Parathyroid adenoma (tissue), 2 donors: ENCODE measurements around the gene DIP2A.

Experiments used
- H2AFZ ChIP-seq: fragments of 300-600 bp; sonication (generic); one replicate; pipeline ENCODE4 v1.7.0; 2017; ENCODE audit warnings: antibody characterized with exemption, mild to moderate bottlenecking
- H3K27ac ChIP-seq: fragments of 300-600 bp; sonication (generic); one replicate; pipeline ENCODE4 v1.7.0; 2017
- H3K27me3 ChIP-seq: fragments of 300-600 bp; sonication (generic); one replicate; pipeline ENCODE4 v1.7.0; 2017; ENCODE audit warnings: low read length; ENCODE audit not compliant: control insufficient read depth, insufficient read depth
- H3K36me3 ChIP-seq: fragments of 300-600 bp; sonication (generic); one replicate; pipeline ENCODE4 v1.7.0; 2017; ENCODE audit warnings: low read length; ENCODE audit not compliant: control insufficient read depth, insufficient read depth
- H3K4me1 ChIP-seq: fragments of 300-600 bp; sonication (generic); one replicate; pipeline ENCODE4 v1.7.0; 2017; ENCODE audit warnings: control low read depth
- H3K4me2 ChIP-seq: fragments of 300-600 bp; sonication (generic); one replicate; pipeline ENCODE4 v1.7.0; 2017; ENCODE audit warnings: low read length
- H3K4me3 ChIP-seq: fragments of 300-600 bp; sonication (generic); one replicate; pipeline ENCODE4 v1.7.0; 2017; ENCODE audit warnings: low read depth, low read length
- H3K79me2 ChIP-seq: fragments of 300-600 bp; sonication (generic); one replicate; pipeline ENCODE4 v1.7.0; 2017; ENCODE audit warnings: control low read depth
- H3K9ac ChIP-seq: fragments of 300-600 bp; sonication (generic); one replicate; pipeline ENCODE4 v1.7.0; 2017; ENCODE audit warnings: mild to moderate bottlenecking
- H3K9me3 ChIP-seq: fragments of 300-600 bp; sonication (generic); one replicate; pipeline ENCODE4 v1.7.0; 2017; ENCODE audit warnings: low read length; ENCODE audit not compliant: control insufficient read depth
- TF ChIP-seq, protein P1 (sequence below): fragments of 300-600 bp; sonication (generic); IDR thresholded peaks from one replicate; pipeline ENCODE4 v1.7.0; 2017; ENCODE audit warnings: antibody characterized with exemption, mild to moderate bottlenecking
- donor health status: primary hyperparathyroidism.

DIP2A gene

DNA sequence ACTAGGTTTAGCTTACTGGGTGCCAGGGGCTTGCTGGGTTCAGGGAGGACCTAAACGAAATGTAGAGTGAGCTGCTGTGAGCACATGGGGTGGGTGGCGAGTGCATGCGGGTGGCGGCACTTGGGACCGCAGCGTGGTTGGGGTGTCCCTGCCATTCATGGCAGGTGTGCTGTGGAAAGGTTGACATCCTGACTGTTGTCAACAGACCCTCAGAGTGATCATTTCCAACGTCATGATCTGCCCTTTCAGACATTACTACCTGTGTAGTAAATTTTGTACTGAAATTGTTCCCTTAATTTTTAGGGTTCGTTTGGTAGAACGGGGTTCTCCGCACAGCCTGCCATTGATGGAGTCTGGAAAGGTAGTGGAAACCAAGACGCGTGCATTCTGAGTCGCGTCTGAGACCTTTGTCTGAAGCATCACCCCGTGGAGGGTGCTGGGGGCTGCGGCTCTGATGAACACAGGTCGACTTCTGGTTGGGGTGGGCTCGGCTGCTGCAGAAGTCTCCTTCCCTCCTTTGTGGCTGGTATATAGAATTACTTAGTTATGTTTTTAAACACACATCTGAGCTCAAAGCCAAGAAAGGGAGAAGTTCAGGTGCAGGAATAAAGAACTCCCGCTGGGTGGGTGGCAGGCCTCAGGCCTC, 102.9 kb downstream of the DIP2A start:
- Histone ChIP-seq H3K27me3 (no peaks in the 10 kb centered on the region), H3K79me2 (no peaks in the 10 kb centered on the region), H3K9me3 (no peaks in the 10 kb centered on the region), H3K4me2 (no peak overlapping the region), H2AFZ (no peak overlapping the region), H3K36me3 (no peaks in the 10 kb centered on the region), H3K4me1 (no peaks in the 10 kb centered on the region), H3K4me3 (no peak overlapping the region), H3K9ac (no peak overlapping the region), H3K27ac (no peak overlapping the region)
- TF ChIP-seq, protein P1, sequence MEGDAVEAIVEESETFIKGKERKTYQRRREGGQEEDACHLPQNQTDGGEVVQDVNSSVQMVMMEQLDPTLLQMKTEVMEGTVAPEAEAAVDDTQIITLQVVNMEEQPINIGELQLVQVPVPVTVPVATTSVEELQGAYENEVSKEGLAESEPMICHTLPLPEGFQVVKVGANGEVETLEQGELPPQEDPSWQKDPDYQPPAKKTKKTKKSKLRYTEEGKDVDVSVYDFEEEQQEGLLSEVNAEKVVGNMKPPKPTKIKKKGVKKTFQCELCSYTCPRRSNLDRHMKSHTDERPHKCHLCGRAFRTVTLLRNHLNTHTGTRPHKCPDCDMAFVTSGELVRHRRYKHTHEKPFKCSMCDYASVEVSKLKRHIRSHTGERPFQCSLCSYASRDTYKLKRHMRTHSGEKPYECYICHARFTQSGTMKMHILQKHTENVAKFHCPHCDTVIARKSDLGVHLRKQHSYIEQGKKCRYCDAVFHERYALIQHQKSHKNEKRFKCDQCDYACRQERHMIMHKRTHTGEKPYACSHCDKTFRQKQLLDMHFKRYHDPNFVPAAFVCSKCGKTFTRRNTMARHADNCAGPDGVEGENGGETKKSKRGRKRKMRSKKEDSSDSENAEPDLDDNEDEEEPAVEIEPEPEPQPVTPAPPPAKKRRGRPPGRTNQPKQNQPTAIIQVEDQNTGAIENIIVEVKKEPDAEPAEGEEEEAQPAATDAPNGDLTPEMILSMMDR: no peak

DNA sequence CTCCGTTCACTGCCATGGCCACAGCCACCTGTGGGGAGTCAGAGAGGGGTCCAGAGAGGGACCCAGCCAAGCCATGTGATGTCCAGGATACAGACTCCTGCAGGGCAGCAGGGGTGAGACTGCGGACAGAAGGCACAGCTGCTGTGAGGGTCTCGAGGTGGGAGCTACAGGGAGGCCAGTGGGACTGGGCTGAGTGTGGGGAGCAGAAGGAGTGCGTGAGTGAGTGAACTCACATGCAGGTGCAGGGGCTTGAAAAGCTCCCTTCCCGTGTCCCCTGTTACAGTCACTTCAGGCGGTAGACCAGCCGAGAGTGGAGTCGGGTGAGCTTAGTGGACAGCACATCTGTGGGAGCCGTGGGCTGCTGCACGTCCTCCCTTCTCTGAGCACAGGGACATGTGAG, 103.8 kb downstream of the DIP2A start:
- no peaks in the 10 kb centered on the region for H3K9me3 ChIP-seq
- H3K4me1 ChIP-seq: no peaks in the 10 kb centered on the region
- no peaks in the 10 kb centered on the region for H3K36me3 ChIP-seq
- TF ChIP-seq, protein P1: no peak
- no peaks in the 10 kb centered on the region for H3K27me3 ChIP-seq
- H3K4me2 ChIP-seq: no peak overlapping the region
- H3K79me2 ChIP-seq: no peaks in the 10 kb centered on the region
- no peak overlapping the region for H3K4me3 ChIP-seq
- no peak overlapping the region for H3K27ac ChIP-seq
- no peak overlapping the region for H2AFZ ChIP-seq
- no peak overlapping the region for H3K9ac ChIP-seq

DNA sequence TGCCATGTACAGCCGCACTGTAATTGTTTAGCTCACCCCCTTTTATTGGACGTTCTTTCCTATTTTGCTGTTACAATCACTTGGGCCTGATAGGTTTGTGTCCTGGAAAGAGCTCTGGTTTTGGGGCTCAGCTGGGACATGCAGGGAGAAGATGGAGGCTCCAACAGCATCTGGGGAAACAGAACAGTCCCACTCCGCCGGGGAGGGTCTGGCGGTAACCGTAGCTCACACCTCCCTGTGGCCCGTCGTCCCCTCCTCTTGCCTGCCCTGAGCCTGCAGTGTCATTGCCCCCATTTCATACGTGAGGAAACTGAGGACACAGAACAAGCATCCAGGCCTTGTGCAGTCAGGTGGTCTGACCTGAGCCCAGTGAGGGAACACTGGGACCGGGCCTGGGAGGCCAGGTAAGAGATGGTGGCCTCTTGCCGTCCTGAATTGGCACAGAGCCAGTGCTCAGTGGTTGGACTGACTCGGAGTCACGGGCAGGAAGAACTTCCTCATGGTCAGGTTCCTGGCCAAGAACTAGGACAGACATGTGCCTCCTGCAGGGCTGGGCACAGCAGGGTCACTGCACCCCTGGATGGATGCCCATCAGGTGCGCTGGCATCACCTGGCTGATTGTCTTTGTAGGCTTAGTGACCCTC, 104.4 kb downstream of the DIP2A start:
- H3K4me3 ChIP-seq: no peak overlapping the region
- H3K27ac ChIP-seq: no peak overlapping the region
- no peaks in the 10 kb centered on the region for H3K27me3 ChIP-seq
- TF ChIP-seq, protein P1: no peak
- no peak overlapping the region for H2AFZ ChIP-seq
- H3K9me3 ChIP-seq: no peaks in the 10 kb centered on the region
- H3K79me2 ChIP-seq: no peaks in the 10 kb centered on the region
- H3K4me1 ChIP-seq: no peaks in the 10 kb centered on the region
- no peak overlapping the region for H3K4me2 ChIP-seq
- no peak overlapping the region for H3K9ac ChIP-seq
- no peaks in the 10 kb centered on the region for H3K36me3 ChIP-seq

DNA sequence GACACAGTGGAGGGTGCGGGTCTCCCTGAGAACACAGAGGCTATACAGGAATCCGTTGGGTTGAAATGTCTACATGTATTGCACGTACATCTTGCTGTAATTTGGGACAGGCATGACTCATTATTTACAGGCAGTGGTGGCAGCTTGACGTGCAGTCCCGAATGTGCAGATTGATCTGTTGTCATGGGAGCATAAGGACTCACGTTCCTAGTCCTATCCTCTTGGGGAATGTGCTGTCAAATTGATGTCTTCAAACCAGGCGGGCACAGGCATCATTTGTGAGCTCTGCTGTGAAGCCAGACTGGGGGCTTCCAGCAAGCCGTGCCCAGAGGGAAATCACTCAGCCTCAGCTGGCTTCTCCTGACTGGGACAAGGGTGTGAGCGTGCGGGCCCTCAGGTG, 105.7 kb downstream of the DIP2A start:
- H3K4me3 ChIP-seq: no peak overlapping the region
- H3K4me2 ChIP-seq: no peak overlapping the region
- H3K27ac ChIP-seq: no peak overlapping the region
- no peak overlapping the region for H3K9ac ChIP-seq
- H3K36me3 ChIP-seq: no peaks in the 10 kb centered on the region
- no peaks in the 10 kb centered on the region for H3K79me2 ChIP-seq
- TF ChIP-seq, protein P1: no peak
- no peaks in the 10 kb centered on the region for H3K4me1 ChIP-seq
- no peak overlapping the region for H2AFZ ChIP-seq
- H3K9me3 ChIP-seq: no peaks in the 10 kb centered on the region
- no peaks in the 10 kb centered on the region for H3K27me3 ChIP-seq

DNA sequence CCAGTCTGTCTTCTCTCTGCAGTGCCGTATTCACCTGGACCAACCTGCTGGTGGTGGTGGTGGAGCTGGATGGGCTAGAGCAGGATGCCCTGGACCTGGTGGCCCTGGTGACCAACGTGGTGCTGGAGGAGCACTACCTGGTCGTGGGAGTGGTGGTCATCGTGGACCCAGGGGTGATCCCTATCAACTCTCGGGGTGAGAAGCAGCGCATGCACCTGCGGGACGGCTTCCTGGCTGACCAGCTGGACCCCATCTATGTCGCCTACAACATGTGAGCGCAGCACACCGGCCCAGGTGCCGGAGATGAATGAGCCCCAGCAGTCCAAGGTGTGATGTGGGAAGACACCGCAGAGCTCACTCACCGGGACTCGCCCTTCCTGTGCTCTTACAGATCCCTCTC, 108.7 kb downstream of the DIP2A start:
- no peak overlapping the region for H3K4me3 ChIP-seq

More for the DNA sequence above, 108.7 kb downstream of the DIP2A start:
- H3K4me1 ChIP-seq: no peaks in the 10 kb centered on the region
- no peak overlapping the region for H3K9ac ChIP-seq
- H2AFZ ChIP-seq: no peak overlapping the region
- H3K79me2 ChIP-seq: no peaks in the 10 kb centered on the region
- no peak overlapping the region for H3K4me2 ChIP-seq
- H3K36me3 ChIP-seq: no peaks in the 10 kb centered on the region
- no peak overlapping the region for H3K27ac ChIP-seq
- TF ChIP-seq, protein P1: no peak
- no peaks in the 10 kb centered on the region for H3K9me3 ChIP-seq
- no peaks in the 10 kb centered on the region for H3K27me3 ChIP-seq
